Type B pancreatic cell (in vitro differentiated cells): ENCODE data around the gene PRPF38B. TPM values are rescaled to one million over a fixed set of nuclear protein-coding genes. Genes with fewer than 3 reads are reported as not detected.
A peak's percentile ranks its signal among the peaks of the same experiment; 100 is the strongest.

Experiments used
- DNase-seq: peaks from one replicate; pipeline ENCODE4 v3.0.0; 2021; ENCODE audit warnings: mixed read lengths; ENCODE audit not compliant: unreplicated experiment; ENCODE audit errors: extremely low spot score
- H3K27ac Mint-ChIP-seq: 2 replicates; pipeline ENCODE4 v1.8.0; 2021; ENCODE audit warnings: mild to moderate bottlenecking, mixed read lengths
- H3K27me3 Mint-ChIP-seq: 2 replicates; pipeline ENCODE4 v1.8.0; 2021; ENCODE audit warnings: mixed read lengths
- H3K36me3 Mint-ChIP-seq: 2 replicates; pipeline ENCODE4 v1.8.0; 2021; ENCODE audit warnings: mixed read lengths
- H3K4me1 Mint-ChIP-seq: one replicate; pipeline ENCODE4 v1.8.0; 2021; ENCODE audit warnings: mixed read lengths; ENCODE audit not compliant: unreplicated experiment
- H3K4me3 Mint-ChIP-seq: 2 replicates; pipeline ENCODE4 v1.8.0; 2021; ENCODE audit warnings: mild to moderate bottlenecking, mixed read lengths
- H3K9me3 Mint-ChIP-seq: 2 replicates; pipeline ENCODE4 v1.8.0; 2021; ENCODE audit warnings: mixed read lengths
- total RNA-seq: library from RNA; stranded (reverse); gene quantifications from 2 replicates; pipeline ENCODE4 v1.2.1, GENCODE V29; 2021; ENCODE audit warnings: low replicate concordance
- TF ChIP-seq, protein P1 (sequence below): fragments of 200-600 bp; sonication (generic); conservative IDR thresholded peaks from 2 replicates; pipeline ENCODE4 v1.5.0; 2021; ENCODE audit warnings: antibody characterized with exemption, mild to moderate bottlenecking

PRPF38B gene
- total RNA-seq, 1 donor from 2014 or later = 45.6 TPM

- Mint-ChIP-seq H3K9me3 (no peaks in the 10 kb centered on the region), H3K4me1 (peaks cover 9% of the 10 kb centered on the region), H3K27ac (peak overlapping the region; percentile 71), H3K4me3 (no peak overlapping the region), H3K27me3 (no peaks in the 10 kb centered on the region), H3K36me3 (no peaks in the 10 kb centered on the region)
- TF ChIP-seq, protein P1, sequence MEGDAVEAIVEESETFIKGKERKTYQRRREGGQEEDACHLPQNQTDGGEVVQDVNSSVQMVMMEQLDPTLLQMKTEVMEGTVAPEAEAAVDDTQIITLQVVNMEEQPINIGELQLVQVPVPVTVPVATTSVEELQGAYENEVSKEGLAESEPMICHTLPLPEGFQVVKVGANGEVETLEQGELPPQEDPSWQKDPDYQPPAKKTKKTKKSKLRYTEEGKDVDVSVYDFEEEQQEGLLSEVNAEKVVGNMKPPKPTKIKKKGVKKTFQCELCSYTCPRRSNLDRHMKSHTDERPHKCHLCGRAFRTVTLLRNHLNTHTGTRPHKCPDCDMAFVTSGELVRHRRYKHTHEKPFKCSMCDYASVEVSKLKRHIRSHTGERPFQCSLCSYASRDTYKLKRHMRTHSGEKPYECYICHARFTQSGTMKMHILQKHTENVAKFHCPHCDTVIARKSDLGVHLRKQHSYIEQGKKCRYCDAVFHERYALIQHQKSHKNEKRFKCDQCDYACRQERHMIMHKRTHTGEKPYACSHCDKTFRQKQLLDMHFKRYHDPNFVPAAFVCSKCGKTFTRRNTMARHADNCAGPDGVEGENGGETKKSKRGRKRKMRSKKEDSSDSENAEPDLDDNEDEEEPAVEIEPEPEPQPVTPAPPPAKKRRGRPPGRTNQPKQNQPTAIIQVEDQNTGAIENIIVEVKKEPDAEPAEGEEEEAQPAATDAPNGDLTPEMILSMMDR = no peak
- DNase-seq = no peak
Measured at GRCh38 chr1:108646265-108646647, 45.9 kb upstream of the PRPF38B start.

- H3K27me3 Mint-ChIP-seq = no peaks in the 10 kb centered on the region
- H3K9me3 Mint-ChIP-seq = no peaks in the 10 kb centered on the region
- peaks cover 9% of the 10 kb centered on the region for H3K4me1 Mint-ChIP-seq
- no peak overlapping the region for H3K4me3 Mint-ChIP-seq
- TF ChIP-seq, protein P1 = no peak
- peak overlapping the region; percentile 71 for H3K27ac Mint-ChIP-seq
- no peaks in the 10 kb centered on the region for H3K36me3 Mint-ChIP-seq
- DNase-seq = no peak
Measured at GRCh38 chr1:108646648-108647269, 45.4 kb upstream of the PRPF38B start.

DNA sequence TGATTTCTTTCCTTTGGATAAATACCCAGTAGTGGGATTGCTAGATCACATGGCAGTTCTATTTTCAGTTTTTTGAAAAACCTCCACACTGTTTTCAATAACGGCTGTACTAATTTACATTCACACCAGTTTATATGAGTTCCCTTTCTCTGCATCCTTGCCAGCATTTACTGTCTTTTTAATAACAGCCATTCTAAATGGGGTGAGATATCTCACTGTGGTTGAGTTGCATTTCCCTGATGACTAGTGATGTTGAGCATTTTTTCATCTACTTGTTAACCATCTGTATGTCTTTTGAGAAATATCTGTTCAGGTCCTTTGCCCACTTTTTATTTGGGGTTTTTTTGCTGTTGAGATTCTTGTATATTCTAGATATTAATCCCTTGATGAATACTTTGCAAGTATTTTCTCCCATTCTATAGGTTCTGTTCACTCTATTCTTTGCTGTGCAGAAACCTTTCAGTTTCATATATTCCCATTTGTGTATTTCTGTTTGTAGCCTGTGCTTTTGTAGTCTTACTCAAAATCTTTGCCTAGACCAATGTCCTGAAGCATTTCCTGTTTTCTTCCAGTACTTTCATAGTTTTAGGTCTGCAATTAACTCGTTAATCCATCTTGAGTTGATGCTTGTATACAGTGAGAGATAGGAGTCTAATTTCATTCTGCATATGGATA is 38.5 kb upstream of the PRPF38B start:
- no peak for DNase-seq
- no peaks in the 10 kb centered on the region for H3K36me3 Mint-ChIP-seq
- H3K27ac Mint-ChIP-seq = no peak overlapping the region
- H3K9me3 Mint-ChIP-seq = no peaks in the 10 kb centered on the region
- H3K4me1 Mint-ChIP-seq = no peaks in the 10 kb centered on the region
- no peaks in the 10 kb centered on the region for H3K27me3 Mint-ChIP-seq
- H3K4me3 Mint-ChIP-seq = no peak overlapping the region
- TF ChIP-seq, protein P1 = no peak

DNA sequence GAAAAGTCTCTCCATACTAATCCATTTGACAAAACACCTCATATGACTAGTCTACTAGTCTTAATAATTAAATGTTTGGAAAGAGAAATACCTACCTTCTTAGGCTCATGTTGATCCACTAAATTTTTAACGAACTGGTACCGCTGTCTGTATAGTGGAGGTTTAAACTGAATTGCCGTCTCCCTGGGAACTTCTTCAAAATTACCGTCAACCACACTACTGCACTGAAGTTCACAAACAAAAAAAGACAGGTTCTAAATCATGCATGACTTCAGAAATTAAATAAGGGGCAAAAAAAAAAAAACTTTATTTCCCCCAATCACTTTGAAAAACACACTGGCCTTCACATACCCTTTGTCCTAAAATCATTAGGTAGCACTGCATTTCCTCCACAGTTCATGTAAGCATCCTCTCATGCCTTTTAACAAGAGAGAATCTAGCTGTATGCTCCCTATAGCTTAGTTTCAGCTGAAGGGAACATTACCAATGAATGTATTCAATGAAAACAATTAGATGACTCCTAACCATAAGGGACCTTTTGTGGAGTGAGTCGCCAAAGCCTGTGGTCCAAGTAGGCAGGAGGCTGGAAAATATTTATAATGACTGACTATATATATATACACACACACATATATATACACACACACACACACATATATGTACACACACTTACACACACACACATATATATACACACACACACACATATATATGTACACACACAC is 34.6 kb upstream of the PRPF38B start:
- H3K9me3 Mint-ChIP-seq = no peaks in the 10 kb centered on the region
- H3K4me1 Mint-ChIP-seq = no peaks in the 10 kb centered on the region
- H3K27me3 Mint-ChIP-seq = no peaks in the 10 kb centered on the region
- TF ChIP-seq, protein P1 = no peak
- no peak overlapping the region for H3K27ac Mint-ChIP-seq
- no peak overlapping the region for H3K4me3 Mint-ChIP-seq
- no peak for DNase-seq
- H3K36me3 Mint-ChIP-seq = no peaks in the 10 kb centered on the region

GRCh38 chr1:108661030-108661609 is 31.0 kb upstream of the PRPF38B start, which contains the start of gene HENMT1:
Gene HENMT1, minus strand, starts transcription at chr1:108661093. Its CDS starts 1,209 bp downstream, at chr1:108659884.
- Mint-ChIP-seq H3K9me3 (no peaks in the 10 kb centered on the region), H3K4me3 (peak within 1 kb of the TSS; percentile 84), H3K27ac (peak within 1 kb of the TSS; percentile 72), H3K27me3 (no peaks in the 10 kb centered on the region), H3K4me1 (no peaks in the 10 kb centered on the region), H3K36me3 (no peaks in the 10 kb centered on the region)
- peak; percentile 77 for DNase-seq
- TF ChIP-seq, protein P1 = no peak
